GM12878 (cell line): ENCODE results near the gene CDC42BPA.
"Not testable (repeated sequence)": the region's sequence is repeated elsewhere in the genome, so short reads cannot be mapped to it uniquely, and the experiment has no call there.

ENCODE experiments used
- BACH1 ChIP-seq: fragments of 450-650 bp; IDR thresholded peaks from 2 replicates; pipeline ENCODE4 v1.6.1; 2017; ENCODE audit warnings: mild to moderate bottlenecking, borderline replicate concordance
- CEBPB ChIP-seq, 2 experiments: fragments of 150-350 bp in 1 of 2; IDR thresholded peaks; 2 replicates each; pipeline ENCODE4 v1.6.1; 2012 to 2014; ENCODE audit warnings: low read depth in 2 of 2, low read length in 2 of 2, borderline replicate concordance in 1 of 2, inconsistent platforms in 1 of 2
- CREM ChIP-seq: IDR thresholded peaks from 2 replicates; pipeline ENCODE4 v1.6.1; 2014; ENCODE audit warnings: antibody characterized with exemption, low read depth
- CTCF ChIP-seq, 3 experiments: IDR thresholded peaks in 2 of 3; conservative IDR thresholded peaks in 1 of 3; 2 replicates each; pipeline ENCODE4 v1.5.1; 2011; ENCODE audit warnings: low read depth in 3 of 3, low read length in 3 of 3, mild to moderate bottlenecking in 3 of 3, control low read depth in 2 of 3, moderate library complexity in 2 of 3, inconsistent platforms in 1 of 3, mixed read lengths in 1 of 3; ENCODE audit not compliant: control insufficient read depth in 2 of 3, insufficient read depth in 1 of 3; ENCODE audit errors: extremely low read depth in 1 of 3
- CUX1 ChIP-seq: IDR thresholded peaks from 2 replicates; pipeline ENCODE4 v1.6.1; 2012; ENCODE audit warnings: improper control_type of control experiment, low read depth, low read length; ENCODE audit not compliant: insufficient replicate concordance
- EGR1 ChIP-seq, 2 experiments: IDR thresholded peaks; 1 replicate in 1 of 2; 2 replicates in 1 of 2; pipeline ENCODE4 v1.6.1; 2011 to 2012; ENCODE audit warnings: low read depth in 2 of 2, low read length in 2 of 2, borderline replicate concordance in 1 of 2, mild to moderate bottlenecking in 1 of 2, moderate library complexity in 1 of 2
- MEF2B ChIP-seq: fragments of 450-650 bp; IDR thresholded peaks from 2 replicates; pipeline ENCODE4 v1.6.1; 2018; ENCODE audit warnings: mild to moderate bottlenecking, moderate library complexity; ENCODE audit not compliant: partially characterized antibody, poor library complexity, severe bottlenecking
- PAX8 ChIP-seq: fragments of 450-650 bp; IDR thresholded peaks from 2 replicates; pipeline ENCODE4 v1.6.1; 2017; ENCODE audit warnings: mild to moderate bottlenecking, moderate library complexity
- POLR2A ChIP-seq: IDR thresholded peaks from 2 replicates; pipeline ENCODE4 v1.6.1; 2011; ENCODE audit warnings: low read depth, mild to moderate bottlenecking, low read length
- POLR2AphosphoS5 ChIP-seq: IDR thresholded peaks from 2 replicates; pipeline ENCODE4 v1.6.1; 2011; ENCODE audit warnings: mild to moderate bottlenecking, low read length, inconsistent platforms
- SKIL ChIP-seq: fragments of 450-650 bp; IDR thresholded peaks from 2 replicates; pipeline ENCODE4 v1.6.1; 2017; ENCODE audit warnings: mild to moderate bottlenecking, low read depth, inconsistent platforms; ENCODE audit not compliant: poor library complexity, severe bottlenecking
- ZBTB11 ChIP-seq: fragments of 450-650 bp; formaldehyde crosslinking; IDR thresholded peaks from 2 replicates; pipeline ENCODE4 v1.5.0; 2022; ENCODE audit warnings: mild to moderate bottlenecking, missing genetic modification characterization
- ZZZ3 ChIP-seq: IDR thresholded peaks from 2 replicates; pipeline ENCODE4 v1.6.1; 2011; ENCODE audit warnings: low read depth; ENCODE audit not compliant: control insufficient read depth, insufficient read length

GRCh38 chr1:227352164-227352563, 33.9 kb upstream of the CDC42BPA start:
- not testable (repeated sequence) for TF ChIP-seq CEBPB (IDR thresholded peaks at IDR 0.05; ENCODE audit: borderline replicate concordance in 1 of 2, low read depth in 2 of 2, low read length in 2 of 2); CTCF (IDR thresholded peaks at IDR 0.05 in 2 of 3, conservative IDR thresholded peaks at IDR 0.05 in 1 of 3; ENCODE audit: control insufficient read depth in 2 of 3, extremely low read depth in 1 of 3, insufficient read depth in 1 of 3, low read depth in 3 of 3, low read length in 3 of 3); CREM; POLR2AphosphoS5; PAX8; ZZZ3; MEF2B; SKIL; BACH1; POLR2A; CUX1; ZBTB11 (CRISPR knock-in tag); EGR1 (IDR thresholded peaks at IDR 0.05; ENCODE audit: borderline replicate concordance in 1 of 2, low read depth in 2 of 2, low read length in 2 of 2)
